Measurements from ENCODE around the gene AGBL3.
A peak's percentile ranks its signal among the peaks of the same experiment; 100 is the strongest.

The AGBL3 gene

GRCh38 chr7:134986363-134987251 is at the start of gene AGBL3:
TSS of gene AGBL3 (plus strand) at chr7:134986508. CDS start at chr7:134987934, 1,426 bp downstream.
- Histone ChIP-seq H3K9me3 (ENCODE audit: control insufficient read depth, insufficient read depth, low read length) (no peaks in the 10 kb centered on the region), H3K4me1 (ENCODE audit: control insufficient read depth, low read length) (peaks cover 21% of the 10 kb centered on the region), H3K27me3 (ENCODE audit: control insufficient read depth, low read length) (no peaks in the 10 kb centered on the region), H3K36me3 (ENCODE audit: control insufficient read depth, low read length) (peaks cover 30% of the 10 kb centered on the region), H3K4me3 (ENCODE audit: low read length) (peak within 1 kb of the TSS; percentile 75), H4K20me1 (ENCODE audit: control insufficient read depth, insufficient read depth, low read depth, low read length) (no peaks in the 10 kb centered on the region), H3K79me2 (ENCODE audit: control insufficient read depth, low read length) (peaks cover 38% of the 10 kb centered on the region), H3K9me2 (replicated peaks; ENCODE audit: control insufficient read depth, low read length) (no peaks in the 10 kb centered on the region), H3K27ac (ENCODE audit: low read depth, low read length) (peak within 1 kb of the TSS; percentile 55), H3F3A (ENCODE audit: control insufficient read depth, insufficient read depth) (no peaks in the 10 kb centered on the region), H3K4me2 (ENCODE audit: low read length) (peak within 1 kb of the TSS; percentile 63)
- TF ChIP-seq CTCF (IDR thresholded peaks at IDR 0.05; ENCODE audit: low read depth, low read length, poor library complexity, severe bottlenecking) (peak; percentile 98), EZH2phosphoT487 (IDR thresholded peaks at IDR 0.05; ENCODE audit: borderline replicate concordance, low read length) (no peak)

DNA sequence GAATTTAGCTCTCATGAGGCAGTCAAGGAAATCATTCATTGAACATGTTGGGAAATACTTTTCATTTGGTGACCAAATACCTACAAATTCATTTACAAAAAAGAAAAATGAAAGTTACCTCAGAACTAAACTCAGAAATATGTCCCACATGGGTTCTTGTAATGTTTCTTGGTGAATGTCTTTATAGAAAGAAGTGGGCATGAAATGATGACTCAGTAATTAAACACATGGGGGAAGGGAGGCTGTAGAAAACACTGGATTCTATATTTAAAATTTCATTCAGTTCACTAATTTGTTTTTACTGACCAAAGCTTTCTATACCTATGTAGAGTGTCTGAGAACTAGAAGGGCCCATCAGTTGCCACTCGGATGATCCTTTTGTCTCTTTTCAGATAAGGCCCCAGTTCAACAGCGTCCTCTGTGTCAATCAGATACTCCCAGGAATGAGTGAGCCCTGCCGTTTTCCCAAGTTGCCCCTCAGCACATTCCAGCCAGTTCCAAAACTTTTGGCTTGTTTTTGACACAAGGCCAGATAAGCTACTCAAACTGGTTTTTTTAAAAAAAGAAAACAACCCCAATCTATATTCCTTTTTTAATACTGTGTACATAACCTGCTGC is 49.3 kb upstream of the AGBL3 start:
- no peak overlapping the region for H3K4me2 ChIP-seq (ENCODE audit: low read length)
- H3K27me3 ChIP-seq (ENCODE audit: control insufficient read depth, low read length), result peaks cover 2% of the 10 kb centered on the region
- no peaks in the 10 kb centered on the region for H3F3A ChIP-seq (ENCODE audit: control insufficient read depth, insufficient read depth)
- no peak overlapping the region for H3K4me3 ChIP-seq (ENCODE audit: low read length)
- no peak for TF ChIP-seq CTCF (IDR thresholded peaks at IDR 0.05; ENCODE audit: low read depth, low read length, poor library complexity, severe bottlenecking)
- TF ChIP-seq EZH2phosphoT487 (IDR thresholded peaks at IDR 0.05; ENCODE audit: borderline replicate concordance, low read length), result no peak
- no peaks in the 10 kb centered on the region for H3K9me2 ChIP-seq (replicated peaks; ENCODE audit: control insufficient read depth, low read length)
- no peak overlapping the region for H3K27ac ChIP-seq (ENCODE audit: low read depth, low read length)
- H4K20me1 ChIP-seq (ENCODE audit: control insufficient read depth, insufficient read depth, low read depth, low read length), result no peaks in the 10 kb centered on the region
- no peaks in the 10 kb centered on the region for H3K9me3 ChIP-seq (ENCODE audit: control insufficient read depth, insufficient read depth, low read length)
- no peaks in the 10 kb centered on the region for H3K4me1 ChIP-seq (ENCODE audit: control insufficient read depth, low read length)
- no peaks in the 10 kb centered on the region for H3K79me2 ChIP-seq (ENCODE audit: control insufficient read depth, low read length)
- H3K36me3 ChIP-seq (ENCODE audit: control insufficient read depth, low read length), result no peaks in the 10 kb centered on the region

DNA sequence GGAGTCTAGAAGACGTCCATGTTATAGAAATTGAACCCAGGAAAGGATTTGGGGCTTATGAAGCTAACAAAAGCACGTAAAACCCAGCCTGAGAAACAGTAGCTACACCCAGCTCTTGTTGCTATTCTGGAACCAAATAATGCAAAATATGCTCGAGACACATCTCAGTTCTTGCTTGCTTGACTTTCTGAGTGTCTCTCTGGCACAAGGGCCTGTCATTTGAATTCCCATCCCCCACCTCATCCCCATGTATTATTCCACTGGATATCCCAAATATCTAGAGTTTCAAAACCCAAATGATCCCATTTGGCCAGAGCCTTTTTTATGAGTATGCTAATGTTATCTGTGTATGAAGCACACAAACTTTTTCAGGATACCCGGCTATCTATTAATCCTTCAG is 48.2 kb upstream of the AGBL3 start:
- H3K4me1 ChIP-seq (ENCODE audit: control insufficient read depth, low read length), result no peaks in the 10 kb centered on the region
- H3K27me3 ChIP-seq (ENCODE audit: control insufficient read depth, low read length), result peaks cover 6% of the 10 kb centered on the region
- H3K9me2 ChIP-seq (replicated peaks; ENCODE audit: control insufficient read depth, low read length), result no peaks in the 10 kb centered on the region
- H3K36me3 ChIP-seq (ENCODE audit: control insufficient read depth, low read length), result no peaks in the 10 kb centered on the region
- no peak for TF ChIP-seq EZH2phosphoT487 (IDR thresholded peaks at IDR 0.05; ENCODE audit: borderline replicate concordance, low read length)
- TF ChIP-seq CTCF (IDR thresholded peaks at IDR 0.05; ENCODE audit: low read depth, low read length, poor library complexity, severe bottlenecking), result no peak
- H3K79me2 ChIP-seq (ENCODE audit: control insufficient read depth, low read length), result no peaks in the 10 kb centered on the region
- no peaks in the 10 kb centered on the region for H3F3A ChIP-seq (ENCODE audit: control insufficient read depth, insufficient read depth)
- H3K4me3 ChIP-seq (ENCODE audit: low read length), result no peak overlapping the region
- H3K9me3 ChIP-seq (ENCODE audit: control insufficient read depth, insufficient read depth, low read length), result no peaks in the 10 kb centered on the region
- H3K27ac ChIP-seq (ENCODE audit: low read depth, low read length), result no peak overlapping the region
- no peak overlapping the region for H3K4me2 ChIP-seq (ENCODE audit: low read length)
- no peaks in the 10 kb centered on the region for H4K20me1 ChIP-seq (ENCODE audit: control insufficient read depth, insufficient read depth, low read depth, low read length)

Measured in DOHH2 (cell line).